Measurements from ENCODE around the gene SMYD3. TPM values are rescaled to one million over a fixed set of nuclear protein-coding genes. Genes with fewer than 3 reads are reported as not detected.
"Not testable (repeated sequence)": the region's sequence is repeated elsewhere in the genome, so short reads cannot be mapped to it uniquely, and the experiment has no call there.

SMYD3 gene
- polyA plus RNA-seq, 2 of the 4 experiments (the other 2 are of a cell fraction), result 18.2 to 35.2 TPM

DNA sequence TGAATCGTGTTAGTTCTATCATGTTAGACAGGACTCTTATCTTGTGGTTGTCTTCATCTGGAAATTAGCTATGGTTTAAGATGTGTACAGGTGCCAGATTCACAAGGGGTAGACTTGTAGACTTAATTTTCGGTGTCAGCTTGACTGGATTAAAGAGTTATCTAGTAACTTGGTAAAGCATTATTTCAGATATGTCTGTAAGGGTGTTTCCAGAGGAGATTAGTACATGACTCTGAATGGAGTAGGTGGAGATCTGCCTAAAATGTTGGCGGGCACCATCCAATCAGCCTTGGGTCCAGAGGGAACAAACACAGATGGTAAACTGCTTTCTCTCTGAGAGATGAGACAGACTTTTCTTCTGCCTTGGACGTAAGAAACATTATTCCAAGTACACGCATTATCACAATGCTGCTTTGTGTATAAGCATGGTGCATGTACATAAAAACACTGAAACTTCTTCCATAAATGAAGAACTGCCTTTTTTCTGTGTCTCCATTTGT is 434.6 kb downstream of the SMYD3 start:
- 90% methylated on average over 5 of the region's 5 CpGs for WGBS (ENCODE audit: missing lambda C conversion rate)
- Histone ChIP-seq H3K4me1 (no peaks in the 10 kb centered on the region), H3K4me3 (no peak overlapping the region), H3K9me3 (no peaks in the 10 kb centered on the region), H3K27ac (no peak overlapping the region), H3K4me2 (no peak overlapping the region)
- POLR2A ChIA-PET, result no interaction called here
- CTCF ChIA-PET, result interaction anchor here (0.7 kb wide), 1 partner anchor 28 kb away, joined by 3 read pairs; no protein-coding TSS in a partner anchor
- no peak for DNase-seq (ENCODE audit: low read depth in 1 of 2, low spot score in 1 of 2)
- ATAC-seq, result no peak
- TF ChIP-seq CBX8 (IDR thresholded peaks at IDR 0.05) (no peak), ZNF302 (CRISPR knock-in tag; IDR thresholded peaks at IDR 0.05) (no peak), JUN (IDR thresholded peaks at IDR 0.05) (no peak), TP53 (CRISPR knock-in tag; IDR thresholded peaks at IDR 0.05) (no peak), HOXB5 (CRISPR knock-in tag; IDR thresholded peaks at IDR 0.05) (no peak), ZC3H11A (IDR thresholded peaks at IDR 0.05) (no peak), MAZ (IDR thresholded peaks at IDR 0.05; ENCODE audit: borderline replicate concordance, low read depth, low read length) (no peak), ZFP36 (IDR thresholded peaks at IDR 0.05; ENCODE audit: borderline replicate concordance, partially characterized antibody) (no peak), RARB (CRISPR knock-in tag; IDR thresholded peaks at IDR 0.05) (no peak), RAD21 (conservative IDR thresholded peaks at IDR 0.05 in 1 of 2, IDR thresholded peaks at IDR 0.05 in 1 of 2) (no peak), NR3C1 (IDR thresholded peaks at IDR 0.05) (no peak), MYC (IDR thresholded peaks at IDR 0.05; ENCODE audit: borderline replicate concordance, low read length) (no peak), SMC3 (IDR thresholded peaks at IDR 0.05) (no peak), EP300 (IDR thresholded peaks at IDR 0.05) (no peak), KDM5A (IDR thresholded peaks at IDR 0.05) (no peak), JUNB (IDR thresholded peaks at IDR 0.05) (no peak), CEBPB (IDR thresholded peaks at IDR 0.05) (no peak)
- TF ChIP-seq, protein P1, sequence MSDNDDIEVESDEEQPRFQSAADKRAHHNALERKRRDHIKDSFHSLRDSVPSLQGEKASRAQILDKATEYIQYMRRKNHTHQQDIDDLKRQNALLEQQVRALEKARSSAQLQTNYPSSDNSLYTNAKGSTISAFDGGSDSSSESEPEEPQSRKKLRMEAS (IDR thresholded peaks at IDR 0.05), result no peak
- TF ChIP-seq, protein P2, sequence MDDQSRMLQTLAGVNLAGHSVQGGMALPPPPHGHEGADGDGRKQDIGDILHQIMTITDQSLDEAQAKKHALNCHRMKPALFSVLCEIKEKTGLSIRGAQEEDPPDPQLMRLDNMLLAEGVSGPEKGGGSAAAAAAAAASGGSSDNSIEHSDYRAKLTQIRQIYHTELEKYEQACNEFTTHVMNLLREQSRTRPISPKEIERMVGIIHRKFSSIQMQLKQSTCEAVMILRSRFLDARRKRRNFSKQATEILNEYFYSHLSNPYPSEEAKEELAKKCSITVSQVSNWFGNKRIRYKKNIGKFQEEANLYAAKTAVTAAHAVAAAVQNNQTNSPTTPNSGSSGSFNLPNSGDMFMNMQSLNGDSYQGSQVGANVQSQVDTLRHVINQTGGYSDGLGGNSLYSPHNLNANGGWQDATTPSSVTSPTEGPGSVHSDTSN (IDR thresholded peaks at IDR 0.05), result no peak
- TF ChIP-seq, protein P3, sequence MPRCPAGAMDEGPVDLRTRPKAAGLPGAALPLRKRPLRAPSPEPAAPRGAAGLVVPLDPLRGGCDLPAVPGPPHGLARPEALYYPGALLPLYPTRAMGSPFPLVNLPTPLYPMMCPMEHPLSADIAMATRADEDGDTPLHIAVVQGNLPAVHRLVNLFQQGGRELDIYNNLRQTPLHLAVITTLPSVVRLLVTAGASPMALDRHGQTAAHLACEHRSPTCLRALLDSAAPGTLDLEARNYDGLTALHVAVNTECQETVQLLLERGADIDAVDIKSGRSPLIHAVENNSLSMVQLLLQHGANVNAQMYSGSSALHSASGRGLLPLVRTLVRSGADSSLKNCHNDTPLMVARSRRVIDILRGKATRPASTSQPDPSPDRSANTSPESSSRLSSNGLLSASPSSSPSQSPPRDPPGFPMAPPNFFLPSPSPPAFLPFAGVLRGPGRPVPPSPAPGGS (IDR thresholded peaks at IDR 0.05), result no peak
- no peak for FAIRE-seq

DNA sequence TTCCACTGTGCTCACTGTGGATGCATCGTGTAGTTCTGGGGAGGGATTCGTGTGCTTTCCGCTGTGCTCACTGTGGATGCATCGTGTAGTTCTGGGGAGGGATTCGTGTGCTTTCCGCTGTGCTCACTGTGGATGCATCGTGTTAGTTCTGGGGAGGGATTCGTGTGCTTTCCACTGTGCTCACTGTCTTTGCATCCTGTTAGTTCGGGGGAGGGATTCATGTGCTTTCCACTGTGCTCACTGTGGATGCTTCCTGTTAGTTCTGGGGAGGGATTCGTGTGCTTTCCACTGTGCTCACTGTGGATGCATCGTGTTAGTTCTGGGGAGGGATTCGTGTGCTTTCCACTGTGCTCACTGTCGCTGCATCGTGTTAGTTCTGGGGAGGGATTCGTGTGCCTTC is 435.1 kb downstream of the SMYD3 start:
- POLR2A ChIA-PET; H3K4me1 ChIP-seq; H3K27ac ChIP-seq; H3K9me3 ChIP-seq; DNase-seq (ENCODE audit: low read depth in 1 of 2, low spot score in 1 of 2); H3K4me3 ChIP-seq; FAIRE-seq; H3K4me2 ChIP-seq; ATAC-seq: not testable (repeated sequence)
- CTCF ChIA-PET, result interaction anchor here (0.7 kb wide), 1 partner anchor 28 kb away, joined by 3 read pairs; no protein-coding TSS in a partner anchor
- WGBS (ENCODE audit: missing lambda C conversion rate), result 81% methylated on average over 9 of the region's 15 CpGs

DNA sequence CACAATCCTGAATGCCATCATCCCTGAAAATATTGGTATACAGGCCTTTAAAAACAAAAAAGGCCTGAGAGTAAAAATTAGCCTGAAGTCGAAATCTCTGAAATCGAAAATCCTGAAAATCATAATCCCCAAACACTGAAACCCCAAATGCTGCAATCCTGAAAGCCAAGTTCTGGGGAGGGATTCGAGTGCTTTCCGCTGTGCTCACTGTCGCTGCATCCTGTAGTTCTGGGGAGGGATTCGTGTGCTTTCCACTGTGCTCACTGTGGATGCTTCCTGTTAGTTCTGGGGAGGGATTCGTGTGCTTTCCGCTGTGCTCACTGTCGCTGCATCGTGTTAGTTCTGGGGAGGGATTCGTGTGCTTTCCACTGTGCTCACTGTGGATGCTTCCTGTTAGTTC is 435.5 kb downstream of the SMYD3 start:
- H3K27ac ChIP-seq; POLR2A ChIA-PET; H3K4me2 ChIP-seq; H3K4me1 ChIP-seq; ATAC-seq; H3K4me3 ChIP-seq; CTCF ChIA-PET; DNase-seq (ENCODE audit: low read depth in 1 of 2, low spot score in 1 of 2); FAIRE-seq; H3K9me3 ChIP-seq: not testable (repeated sequence)
- WGBS (ENCODE audit: missing lambda C conversion rate), result 79% methylated on average over 10 of the region's 11 CpGs

DNA sequence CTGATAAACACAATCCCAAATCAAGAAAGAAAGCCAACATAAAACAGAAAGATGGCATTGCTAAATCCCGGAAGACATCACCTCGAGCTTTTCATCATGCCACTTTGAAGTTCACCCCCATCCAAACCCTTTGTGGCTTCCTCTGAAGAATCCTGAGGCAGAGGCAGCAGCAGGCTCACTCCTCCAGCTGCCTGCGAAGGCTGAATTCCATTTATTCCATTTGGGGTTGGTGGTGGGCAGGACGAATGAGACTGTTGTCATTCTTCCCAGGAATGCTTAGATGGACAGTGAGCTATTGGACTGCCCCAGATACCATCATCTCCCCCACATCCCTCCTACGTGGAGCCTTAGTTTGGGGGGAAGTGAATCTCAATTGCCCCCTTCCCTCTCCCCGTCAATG is 437.5 kb downstream of the SMYD3 start:
- TF ChIP-seq RARB (CRISPR knock-in tag; IDR thresholded peaks at IDR 0.05) (no peak), NPAS2 (CRISPR knock-in tag; IDR thresholded peaks at IDR 0.05; ENCODE audit: borderline replicate concordance) (no peak), ZC3H11A (IDR thresholded peaks at IDR 0.05) (no peak), POLR2AphosphoS2 (conservative IDR thresholded peaks at IDR 0.05; ENCODE audit: low read length) (no peak), SREBF2 (IDR thresholded peaks at IDR 0.05) (no peak), CBX8 (IDR thresholded peaks at IDR 0.05) (no peak), HOXA7 (CRISPR knock-in tag; IDR thresholded peaks at IDR 0.05) (no peak), POLR2A (IDR thresholded peaks at IDR 0.05; ENCODE audit: low read length) (no peak), PHF8 (IDR thresholded peaks at IDR 0.05; ENCODE audit: borderline replicate concordance, low read depth) (no peak), CBX2 (IDR thresholded peaks at IDR 0.05; ENCODE audit: borderline replicate concordance, low read depth) (no peak), MAZ (IDR thresholded peaks at IDR 0.05; ENCODE audit: borderline replicate concordance, low read depth, low read length) (no peak), NR3C1 (IDR thresholded peaks at IDR 0.05) (no peak)
- TF ChIP-seq, protein P4, sequence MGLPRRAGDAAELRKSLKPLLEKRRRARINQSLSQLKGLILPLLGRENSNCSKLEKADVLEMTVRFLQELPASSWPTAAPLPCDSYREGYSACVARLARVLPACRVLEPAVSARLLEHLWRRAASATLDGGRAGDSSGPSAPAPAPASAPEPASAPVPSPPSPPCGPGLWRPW (IDR thresholded peaks at IDR 0.05), result no peak
- TF ChIP-seq, protein P5, sequence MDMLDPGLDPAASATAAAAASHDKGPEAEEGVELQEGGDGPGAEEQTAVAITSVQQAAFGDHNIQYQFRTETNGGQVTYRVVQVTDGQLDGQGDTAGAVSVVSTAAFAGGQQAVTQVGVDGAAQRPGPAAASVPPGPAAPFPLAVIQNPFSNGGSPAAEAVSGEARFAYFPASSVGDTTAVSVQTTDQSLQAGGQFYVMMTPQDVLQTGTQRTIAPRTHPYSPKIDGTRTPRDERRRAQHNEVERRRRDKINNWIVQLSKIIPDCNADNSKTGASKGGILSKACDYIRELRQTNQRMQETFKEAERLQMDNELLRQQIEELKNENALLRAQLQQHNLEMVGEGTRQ (IDR thresholded peaks at IDR 0.05), result no peak
- ATAC-seq, result no peak
- Histone ChIP-seq H3K4me3 (no peak overlapping the region), H3K9me3 (no peaks in the 10 kb centered on the region), H3K4me2 (no peak overlapping the region), H3K4me1 (no peaks in the 10 kb centered on the region), H3K27ac (no peak overlapping the region)
- ChIA-PET POLR2A (no interaction called here), CTCF (no interaction called here)
- WGBS (ENCODE audit: missing lambda C conversion rate), result 84% methylated on average over 6 of the region's 6 CpGs
- DNase-seq (ENCODE audit: low read depth in 1 of 2, low spot score in 1 of 2), result no peak
- no peak for FAIRE-seq
